HEK293 (cell line): ENCODE measurements around the gene VAT1.

Experiments used
- CTCF ChIA-PET: fragments of 350-600 bp; formaldehyde crosslinking; extraction: SDS; loops from one replicate; lab custom pipeline; 2021; ENCODE audit warnings: antibody characterized with exemption; lab: Yijun Ruan, JAX
- POLR2A ChIA-PET: fragments of 300-600 bp; formaldehyde crosslinking; extraction: SDS; loops from one replicate; lab custom pipeline; 2020; ENCODE audit warnings: antibody characterized with exemption, inconsistent platforms; lab: Yijun Ruan, JAX
- H3K27ac ChIP-seq: fragments of 200-500 bp; sonication (Bioruptor generic); 2 replicates; pipeline ENCODE4 v1.5.1; 2014; ENCODE audit warnings: low read depth, low read length, control low read depth, inconsistent platforms; ENCODE audit errors: extremely low read depth
- H3K36me3 ChIP-seq, 2 experiments: fragments of 200-500 bp in 1 of 2; sonication (Bioruptor generic) in 1 of 2; 1 replicate in 1 of 2; 2 replicates in 1 of 2; pipeline ENCODE4 v1.5.1; 2014 to 2017; ENCODE audit warnings: inconsistent platforms in 2 of 2, low read length in 2 of 2; ENCODE audit not compliant: control insufficient read depth in 2 of 2, insufficient read depth in 1 of 2
- H3K4me1 ChIP-seq: fragments of 200-500 bp; sonication (Bioruptor generic); 2 replicates; pipeline ENCODE4 v1.5.1; 2014; ENCODE audit warnings: mild to moderate bottlenecking, low read length, inconsistent platforms; ENCODE audit not compliant: control insufficient read depth, insufficient read depth
- H3K4me3 ChIP-seq: 2 replicates; pipeline ENCODE4 v1.5.1; 2011; ENCODE audit warnings: low read depth, mild to moderate bottlenecking, control low read depth, low read length, moderate library complexity
- H3K9me3 ChIP-seq: fragments of 200-500 bp; sonication (Bioruptor generic); 2 replicates; pipeline ENCODE4 v1.5.1; 2014; ENCODE audit warnings: low read depth, low read length, inconsistent platforms; ENCODE audit not compliant: control insufficient read depth, insufficient read depth
- PRDM2 ChIP-seq: fragments of 450-650 bp; formaldehyde crosslinking; IDR thresholded peaks from 2 replicates; pipeline ENCODE4 v1.5.1; 2016; ENCODE audit warnings: missing biosample characterization, missing genetic modification characterization, borderline replicate concordance
- SCRT1 ChIP-seq: fragments of 450-650 bp; formaldehyde crosslinking; IDR thresholded peaks from 2 replicates; pipeline ENCODE4 v1.5.1; 2016; ENCODE audit warnings: missing biosample characterization, missing genetic modification characterization, borderline replicate concordance
- SP2 ChIP-seq: fragments of 450-650 bp; formaldehyde crosslinking; IDR thresholded peaks from 2 replicates; pipeline ENCODE4 v1.5.1; 2016; ENCODE audit warnings: missing biosample characterization, missing genetic modification characterization
- WT1 ChIP-seq: fragments of 450-650 bp; formaldehyde crosslinking; IDR thresholded peaks from 2 replicates; pipeline ENCODE4 v1.5.1; 2016; ENCODE audit warnings: missing biosample characterization, missing genetic modification characterization
- YY1 ChIP-seq: fragments of 450-650 bp; formaldehyde crosslinking; IDR thresholded peaks from 2 replicates; pipeline ENCODE4 v1.5.1; 2018; ENCODE audit warnings: missing biosample characterization, missing genetic modification characterization
- YY2 ChIP-seq: fragments of 450-650 bp; formaldehyde crosslinking; IDR thresholded peaks from 2 replicates; pipeline ENCODE4 v1.5.1; 2016; ENCODE audit warnings: missing biosample characterization, missing genetic modification characterization
- ZFP37 ChIP-seq: fragments of 450-650 bp; formaldehyde crosslinking; IDR thresholded peaks from 2 replicates; pipeline ENCODE4 v1.5.1; 2016; ENCODE audit warnings: missing biosample characterization, missing genetic modification characterization
- ZFP69B ChIP-seq: fragments of 450-650 bp; formaldehyde crosslinking; IDR thresholded peaks from 2 replicates; pipeline ENCODE4 v1.5.1; 2016; ENCODE audit warnings: missing biosample characterization, missing genetic modification characterization
- ZNF10 ChIP-seq: fragments of 450-650 bp; formaldehyde crosslinking; IDR thresholded peaks from 2 replicates; pipeline ENCODE4 v1.5.1; 2017; ENCODE audit warnings: missing biosample characterization, missing genetic modification characterization
- ZNF175 ChIP-seq: fragments of 450-650 bp; formaldehyde crosslinking; IDR thresholded peaks from 2 replicates; pipeline ENCODE4 v1.5.1; 2016; ENCODE audit warnings: missing biosample characterization, missing genetic modification characterization
- ZNF18 ChIP-seq: fragments of 450-650 bp; formaldehyde crosslinking; IDR thresholded peaks from 2 replicates; pipeline ENCODE4 v1.5.1; 2016; ENCODE audit warnings: missing biosample characterization, missing genetic modification characterization
- ZNF2 ChIP-seq: fragments of 450-650 bp; formaldehyde crosslinking; IDR thresholded peaks from 2 replicates; pipeline ENCODE4 v1.5.1; 2016; ENCODE audit warnings: missing biosample characterization, missing genetic modification characterization
- ZNF24 ChIP-seq: fragments of 450-650 bp; formaldehyde crosslinking; IDR thresholded peaks from 2 replicates; pipeline ENCODE4 v1.5.1; 2016; ENCODE audit warnings: missing biosample characterization, missing genetic modification characterization
- ZNF37A ChIP-seq: fragments of 450-650 bp; IDR thresholded peaks from 2 replicates; pipeline ENCODE4 v1.5.1; 2018; ENCODE audit warnings: missing biosample characterization, missing genetic modification characterization
- ZNF394 ChIP-seq: fragments of 450-650 bp; formaldehyde crosslinking; IDR thresholded peaks from 2 replicates; pipeline ENCODE4 v1.5.1; 2016; ENCODE audit warnings: missing biosample characterization, missing genetic modification characterization, mild to moderate bottlenecking, moderate library complexity, borderline replicate concordance
- ZNF423 ChIP-seq: fragments of 450-650 bp; formaldehyde crosslinking; IDR thresholded peaks from 2 replicates; pipeline ENCODE4 v1.5.1; 2016; ENCODE audit warnings: missing biosample characterization, missing genetic modification characterization
- ZNF560 ChIP-seq: fragments of 450-650 bp; formaldehyde crosslinking; IDR thresholded peaks from 2 replicates; pipeline ENCODE4 v1.5.1; 2017; ENCODE audit warnings: missing biosample characterization, missing genetic modification characterization, borderline replicate concordance
- ZNF623 ChIP-seq: fragments of 450-650 bp; formaldehyde crosslinking; IDR thresholded peaks from 2 replicates; pipeline ENCODE4 v1.5.1; 2016; ENCODE audit warnings: missing biosample characterization, missing genetic modification characterization
- ZNF626 ChIP-seq: fragments of 450-650 bp; sonication (Bioruptor Pico); formaldehyde crosslinking; IDR thresholded peaks from 2 replicates; pipeline ENCODE4 v1.5.1; 2018; ENCODE audit warnings: missing biosample characterization, missing genetic modification characterization, inconsistent platforms
- ZNF629 ChIP-seq: fragments of 450-650 bp; formaldehyde crosslinking; IDR thresholded peaks from 2 replicates; pipeline ENCODE4 v1.5.1; 2017; ENCODE audit warnings: missing biosample characterization, missing genetic modification characterization
- ZNF660 ChIP-seq: fragments of 450-650 bp; IDR thresholded peaks from 2 replicates; pipeline ENCODE4 v1.5.1; 2018; ENCODE audit warnings: missing biosample characterization, mild to moderate bottlenecking, missing genetic modification characterization
- ZNF76 ChIP-seq: fragments of 450-650 bp; formaldehyde crosslinking; IDR thresholded peaks from 2 replicates; pipeline ENCODE4; 2016; ENCODE audit warnings: low read depth, missing biosample characterization, missing genetic modification characterization, borderline replicate concordance
- ZNF777 ChIP-seq: fragments of 450-650 bp; formaldehyde crosslinking; IDR thresholded peaks from 2 replicates; pipeline ENCODE4 v1.5.1; 2017; ENCODE audit warnings: missing biosample characterization, missing genetic modification characterization, borderline replicate concordance
- ZNF785 ChIP-seq: fragments of 450-650 bp; formaldehyde crosslinking; IDR thresholded peaks from 2 replicates; pipeline ENCODE4 v1.5.1; 2016; ENCODE audit warnings: missing biosample characterization, missing genetic modification characterization
- ZNF791 ChIP-seq: fragments of 450-650 bp; formaldehyde crosslinking; IDR thresholded peaks from 2 replicates; pipeline ENCODE4 v1.5.1; 2016; ENCODE audit warnings: missing biosample characterization, missing genetic modification characterization
- TF ChIP-seq, protein P1 (sequence below): fragments of 450-650 bp; formaldehyde crosslinking; IDR thresholded peaks from 2 replicates; pipeline ENCODE4; 2016; ENCODE audit warnings: missing biosample characterization, missing genetic modification characterization

VAT1 gene

GRCh38 chr17:42982266-42982665 lies 39.9 kb downstream of the VAT1 start:
- Histone ChIP-seq H3K36me3 (peaks cover 17 to 27% of the 10 kb centered on the region in 2 experiments), H3K27ac (no peak overlapping the region), H3K9me3 (no peaks in the 10 kb centered on the region), H3K4me1 (peaks cover 10% of the 10 kb centered on the region), H3K4me3 (no peak overlapping the region)
- POLR2A ChIA-PET = interaction anchor here (0.6 to 4.2 kb wide), 4 partner anchors 15 to 385 kb away, joined by 3 to 26 read pairs (median 5); partner anchors contain the start of gene RPL27
- no peak for TF ChIP-seq YY1 (tag by site-specific recombination)
- TF ChIP-seq ZNF623 (tag by site-specific recombination) = no peak
- no peak for TF ChIP-seq ZNF37A (tag by site-specific recombination)
- no peak for TF ChIP-seq ZNF394
- no peak for TF ChIP-seq WT1
- TF ChIP-seq ZFP37 (tag by site-specific recombination) = no peak
- no peak for TF ChIP-seq ZNF785 (tag by site-specific recombination)
- TF ChIP-seq, protein P1, sequence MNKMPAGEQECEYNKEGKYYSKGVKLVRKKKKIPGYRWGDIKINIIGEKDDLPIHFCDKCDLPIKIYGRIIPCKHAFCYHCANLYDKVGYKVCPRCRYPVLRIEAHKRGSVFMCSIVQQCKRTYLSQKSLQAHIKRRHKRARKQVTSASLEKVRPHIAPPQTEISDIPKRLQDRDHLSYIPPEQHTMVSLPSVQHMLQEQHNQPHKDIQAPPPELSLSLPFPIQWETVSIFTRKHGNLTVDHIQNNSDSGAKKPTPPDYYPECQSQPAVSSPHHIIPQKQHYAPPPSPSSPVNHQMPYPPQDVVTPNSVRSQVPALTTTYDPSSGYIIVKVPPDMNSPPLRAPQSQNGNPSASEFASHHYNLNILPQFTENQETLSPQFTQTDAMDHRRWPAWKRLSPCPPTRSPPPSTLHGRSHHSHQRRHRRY (tag by site-specific recombination) = no peak
- TF ChIP-seq ZNF24 (tag by site-specific recombination) = no peak
- TF ChIP-seq ZNF2 (tag by site-specific recombination) = no peak
- no peak for TF ChIP-seq YY2 (tag by site-specific recombination)
- TF ChIP-seq ZNF18 (tag by site-specific recombination) = no peak
- TF ChIP-seq ZNF626 = no peak
- no peak for TF ChIP-seq ZFP69B (tag by site-specific recombination)
- no peak for TF ChIP-seq SP2 (tag by site-specific recombination)
- TF ChIP-seq ZNF10 (tag by site-specific recombination) = no peak
- TF ChIP-seq ZNF76 (tag by site-specific recombination) = no peak
- CTCF ChIA-PET = no interaction called here

- Histone ChIP-seq H3K4me3 (peak overlapping the region; percentile 85), H3K36me3 (peaks cover 9 to 16% of the 10 kb centered on the region in 2 experiments), H3K27ac (peak overlapping the region; percentile 78), H3K9me3 (no peaks in the 10 kb centered on the region), H3K4me1 (peaks cover 10% of the 10 kb centered on the region)
- ChIA-PET CTCF (interaction anchor here (0.6 to 1.0 kb wide), 2 partner anchors 14 to 17 kb away, joined by 3 read pairs; partner anchors contain the start of gene RPL27), POLR2A (interaction anchor here (2.2 to 4.2 kb wide), 2 partner anchors 15 to 17 kb away, joined by 7 to 26 read pairs; partner anchors contain the start of gene RPL27)
- no peak for TF ChIP-seq ZNF175 (tag by site-specific recombination)
- TF ChIP-seq ZNF629 (tag by site-specific recombination) = peak; percentile 65
- TF ChIP-seq ZNF791 (tag by site-specific recombination) = no peak
- no peak for TF ChIP-seq SCRT1
- no peak for TF ChIP-seq ZNF423 (tag by site-specific recombination)
- peak; percentile 46; the same call in 1 of the 2 replicates for TF ChIP-seq ZNF394
- TF ChIP-seq PRDM2 = 0 out of 2 replicates have a peak, but pooled peaks have one; percentile 88
- TF ChIP-seq ZNF777 (tag by site-specific recombination) = 0 out of 2 replicates have a peak, but pooled peaks have one; percentile 27
- peak; percentile 34; the same call in 1 of the 2 replicates for TF ChIP-seq ZNF660
- TF ChIP-seq ZNF76 (tag by site-specific recombination) = peak; percentile 86
- no peak for TF ChIP-seq ZNF560 (tag by site-specific recombination)
Observed at GRCh38 chr17:42980766-42981397, 41.3 kb downstream of the VAT1 start.
